PC-3 (cell line): ENCODE data around the gene CYP1A1.

Source experiments
- EZH2 ChIP-seq: fragments of 300-600 bp; sonication (generic); IDR thresholded peaks from one replicate; pipeline ENCODE4 v1.6.1; 2017; ENCODE audit warnings: antibody characterized with exemption, mild to moderate bottlenecking, low read length; ENCODE audit not compliant: unreplicated experiment
- TF ChIP-seq, protein P1 (sequence below): fragments of 300-600 bp; sonication (generic); conservative IDR thresholded peaks from 2 replicates; pipeline ENCODE4 v1.5.1; 2017; ENCODE audit warnings: antibody characterized with exemption, low read depth, mild to moderate bottlenecking, low read length

GRCh38 chr15:74716651-74717050 lies 8.7 kb downstream of the CYP1A1 start:
- TF ChIP-seq, protein P1, sequence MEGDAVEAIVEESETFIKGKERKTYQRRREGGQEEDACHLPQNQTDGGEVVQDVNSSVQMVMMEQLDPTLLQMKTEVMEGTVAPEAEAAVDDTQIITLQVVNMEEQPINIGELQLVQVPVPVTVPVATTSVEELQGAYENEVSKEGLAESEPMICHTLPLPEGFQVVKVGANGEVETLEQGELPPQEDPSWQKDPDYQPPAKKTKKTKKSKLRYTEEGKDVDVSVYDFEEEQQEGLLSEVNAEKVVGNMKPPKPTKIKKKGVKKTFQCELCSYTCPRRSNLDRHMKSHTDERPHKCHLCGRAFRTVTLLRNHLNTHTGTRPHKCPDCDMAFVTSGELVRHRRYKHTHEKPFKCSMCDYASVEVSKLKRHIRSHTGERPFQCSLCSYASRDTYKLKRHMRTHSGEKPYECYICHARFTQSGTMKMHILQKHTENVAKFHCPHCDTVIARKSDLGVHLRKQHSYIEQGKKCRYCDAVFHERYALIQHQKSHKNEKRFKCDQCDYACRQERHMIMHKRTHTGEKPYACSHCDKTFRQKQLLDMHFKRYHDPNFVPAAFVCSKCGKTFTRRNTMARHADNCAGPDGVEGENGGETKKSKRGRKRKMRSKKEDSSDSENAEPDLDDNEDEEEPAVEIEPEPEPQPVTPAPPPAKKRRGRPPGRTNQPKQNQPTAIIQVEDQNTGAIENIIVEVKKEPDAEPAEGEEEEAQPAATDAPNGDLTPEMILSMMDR = no peak
- no peak for TF ChIP-seq EZH2
